Measurements from ENCODE around the gene ARL8B.

ARL8B gene

GRCh38 chr3:5186089-5186857 lies 64.2 kb downstream of the ARL8B start:
- TF ChIP-seq SPI1 (IDR thresholded peaks at IDR 0.05; ENCODE audit: borderline replicate concordance, low read depth): peak; percentile 32; the same call in 1 of the 2 replicates
- TF ChIP-seq POLR2AphosphoS5 (IDR thresholded peaks at IDR 0.05; ENCODE audit: low read depth): peak; percentile 87
- no peak for TF ChIP-seq GABPA (IDR thresholded peaks at IDR 0.05; ENCODE audit: low read depth)
- TF ChIP-seq CTCF (IDR thresholded peaks at IDR 0.05; ENCODE audit: insufficient read depth, low read length): no peak
- Histone ChIP-seq H3K4me3 (replicated peaks; ENCODE audit: insufficient read depth, low read length) (peak overlapping the region; percentile 51), H3K27ac (replicated peaks) (peak overlapping the region; percentile 95), H3K27me3 (ENCODE audit: insufficient read depth, poor library complexity, severe bottlenecking) (no peaks in the 10 kb centered on the region)
- DNase-seq (ENCODE audit: low read depth in 1 of 2, low spot score in 1 of 2): peak; percentile 72 to 95

DNA sequence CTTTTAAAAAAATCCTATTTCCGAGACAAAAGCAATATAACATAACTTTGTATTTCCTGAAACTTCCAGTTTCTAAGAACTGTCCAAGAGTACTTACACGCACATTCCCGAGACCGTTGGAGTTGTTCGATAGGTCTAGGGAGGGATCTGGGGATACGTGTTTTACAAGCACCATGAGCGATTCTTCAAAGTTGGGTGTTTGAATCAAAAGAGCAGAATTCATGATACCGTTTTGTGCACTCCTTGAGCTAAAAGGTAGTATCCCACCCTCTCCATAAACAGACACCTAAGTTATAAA lies 64.7 kb downstream of the ARL8B start:
- TF ChIP-seq CTCF (IDR thresholded peaks at IDR 0.05; ENCODE audit: insufficient read depth, low read length): no peak
- TF ChIP-seq SPI1 (IDR thresholded peaks at IDR 0.05; ENCODE audit: borderline replicate concordance, low read depth): no peak
- TF ChIP-seq, protein P1, sequence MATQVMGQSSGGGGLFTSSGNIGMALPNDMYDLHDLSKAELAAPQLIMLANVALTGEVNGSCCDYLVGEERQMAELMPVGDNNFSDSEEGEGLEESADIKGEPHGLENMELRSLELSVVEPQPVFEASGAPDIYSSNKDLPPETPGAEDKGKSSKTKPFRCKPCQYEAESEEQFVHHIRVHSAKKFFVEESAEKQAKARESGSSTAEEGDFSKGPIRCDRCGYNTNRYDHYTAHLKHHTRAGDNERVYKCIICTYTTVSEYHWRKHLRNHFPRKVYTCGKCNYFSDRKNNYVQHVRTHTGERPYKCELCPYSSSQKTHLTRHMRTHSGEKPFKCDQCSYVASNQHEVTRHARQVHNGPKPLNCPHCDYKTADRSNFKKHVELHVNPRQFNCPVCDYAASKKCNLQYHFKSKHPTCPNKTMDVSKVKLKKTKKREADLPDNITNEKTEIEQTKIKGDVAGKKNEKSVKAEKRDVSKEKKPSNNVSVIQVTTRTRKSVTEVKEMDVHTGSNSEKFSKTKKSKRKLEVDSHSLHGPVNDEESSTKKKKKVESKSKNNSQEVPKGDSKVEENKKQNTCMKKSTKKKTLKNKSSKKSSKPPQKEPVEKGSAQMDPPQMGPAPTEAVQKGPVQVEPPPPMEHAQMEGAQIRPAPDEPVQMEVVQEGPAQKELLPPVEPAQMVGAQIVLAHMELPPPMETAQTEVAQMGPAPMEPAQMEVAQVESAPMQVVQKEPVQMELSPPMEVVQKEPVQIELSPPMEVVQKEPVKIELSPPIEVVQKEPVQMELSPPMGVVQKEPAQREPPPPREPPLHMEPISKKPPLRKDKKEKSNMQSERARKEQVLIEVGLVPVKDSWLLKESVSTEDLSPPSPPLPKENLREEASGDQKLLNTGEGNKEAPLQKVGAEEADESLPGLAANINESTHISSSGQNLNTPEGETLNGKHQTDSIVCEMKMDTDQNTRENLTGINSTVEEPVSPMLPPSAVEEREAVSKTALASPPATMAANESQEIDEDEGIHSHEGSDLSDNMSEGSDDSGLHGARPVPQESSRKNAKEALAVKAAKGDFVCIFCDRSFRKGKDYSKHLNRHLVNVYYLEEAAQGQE (IDR thresholded peaks at IDR 0.05; ENCODE audit: insufficient replicate concordance, low read depth): no peak
- TF ChIP-seq POLR2AphosphoS5 (IDR thresholded peaks at IDR 0.05; ENCODE audit: low read depth): no peak
- no peak for TF ChIP-seq GABPA (IDR thresholded peaks at IDR 0.05; ENCODE audit: low read depth)
- no peaks in the 10 kb centered on the region for H3K27me3 ChIP-seq (ENCODE audit: insufficient read depth, poor library complexity, severe bottlenecking)
- peak overlapping the region; percentile 95 for H3K27ac ChIP-seq (replicated peaks)

DNA sequence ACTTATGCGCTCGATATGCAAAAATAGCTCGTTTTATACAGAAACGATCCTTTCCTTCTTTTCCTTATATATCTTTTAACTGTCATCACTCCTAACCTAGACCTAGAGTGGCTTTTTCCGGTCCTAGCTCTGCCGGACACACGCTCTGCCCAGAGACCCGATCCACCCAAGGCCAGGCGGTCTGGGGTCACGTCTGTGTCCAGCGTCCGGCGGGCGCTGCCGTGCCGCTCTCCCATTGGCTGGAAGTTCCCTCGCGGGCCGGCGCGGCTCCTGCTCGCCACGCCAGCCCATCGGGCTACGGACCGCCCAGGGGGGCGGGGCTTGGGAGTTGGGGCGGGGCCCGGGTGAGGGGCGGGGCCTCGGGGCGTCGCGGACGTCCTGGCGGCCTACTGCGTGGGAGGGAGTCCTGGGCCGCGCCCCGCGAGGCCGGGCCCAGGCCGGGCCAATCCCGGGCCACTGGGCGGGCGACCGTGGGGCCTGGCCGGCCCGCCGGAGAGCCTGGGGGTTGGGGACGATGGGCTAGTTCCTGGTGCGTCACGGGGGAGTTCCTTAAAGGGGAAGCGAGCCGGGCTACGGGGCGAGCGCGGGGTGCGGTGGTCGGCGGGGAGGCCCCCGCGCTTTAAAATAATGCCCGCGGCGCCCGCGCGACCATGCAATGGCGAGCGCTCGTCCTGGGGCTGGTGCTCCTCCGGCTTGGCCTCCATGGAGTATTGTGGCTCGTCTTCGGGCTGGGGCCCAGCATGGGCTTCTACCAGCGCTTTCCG lies 65.2 kb downstream of the ARL8B start, which contains the start of gene EDEM1:
TSS of gene EDEM1 (plus strand) at position 552 of the 764 bp plus-strand sequence. CDS start at position 651, 99 bp downstream.
- TF ChIP-seq SPI1 (IDR thresholded peaks at IDR 0.05; ENCODE audit: borderline replicate concordance, low read depth) (peak; percentile 53; the same call in 1 of the 2 replicates), GABPA (IDR thresholded peaks at IDR 0.05; ENCODE audit: low read depth) (no peak), POLR2AphosphoS5 (IDR thresholded peaks at IDR 0.05; ENCODE audit: low read depth) (peak; percentile 78; the same call in 1 of the 2 replicates)
- peak within 1 kb of the TSS; percentile 99 for H3K27ac ChIP-seq (replicated peaks)
- peak; percentile 78 to 95 for DNase-seq (ENCODE audit: low read depth in 1 of 2, low spot score in 1 of 2)

More for the DNA sequence above, 64.7 kb downstream of the ARL8B start:
- peak in 1 of 2 experiments; percentile 16 for DNase-seq (ENCODE audit: low read depth in 1 of 2, low spot score in 1 of 2)
- H3K4me3 ChIP-seq (replicated peaks; ENCODE audit: insufficient read depth, low read length): peak overlapping the region; percentile 51

DNA sequence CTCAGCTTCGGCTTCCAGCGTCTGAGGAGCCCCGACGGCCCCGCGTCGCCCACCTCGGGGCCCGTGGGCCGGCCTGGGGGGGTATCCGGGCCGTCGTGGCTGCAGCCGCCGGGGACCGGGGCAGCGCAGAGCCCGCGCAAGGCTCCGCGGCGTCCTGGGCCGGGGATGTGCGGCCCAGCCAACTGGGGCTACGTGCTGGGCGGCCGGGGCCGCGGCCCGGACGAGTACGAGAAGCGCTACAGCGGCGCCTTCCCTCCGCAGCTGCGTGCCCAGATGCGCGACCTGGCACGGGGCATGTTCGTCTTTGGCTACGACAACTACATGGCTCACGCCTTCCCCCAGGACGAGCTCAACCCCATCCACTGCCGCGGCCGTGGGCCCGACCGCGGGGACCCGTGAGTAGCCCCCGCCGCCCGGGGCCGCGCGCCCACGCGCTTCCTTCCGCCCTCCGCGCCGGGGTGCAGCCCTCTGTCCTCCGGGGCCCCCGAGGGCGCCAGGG lies 65.9 kb downstream of the ARL8B start:
- Histone ChIP-seq H3K27me3 (ENCODE audit: insufficient read depth, poor library complexity, severe bottlenecking) (no peaks in the 10 kb centered on the region), H3K27ac (replicated peaks) (peak overlapping the region; percentile 99), H3K4me3 (replicated peaks; ENCODE audit: insufficient read depth, low read length) (peak overlapping the region; percentile 72)
- TF ChIP-seq CTCF (IDR thresholded peaks at IDR 0.05; ENCODE audit: insufficient read depth, low read length) (no peak), GABPA (IDR thresholded peaks at IDR 0.05; ENCODE audit: low read depth) (peak; percentile 62)
- peak in 1 of 2 experiments; percentile 30 for DNase-seq (ENCODE audit: low read depth in 1 of 2, low spot score in 1 of 2)

More for the DNA sequence above, 65.2 kb downstream of the ARL8B start, which contains the start of gene EDEM1:
- peak within 1 kb of the TSS; percentile 72 for H3K4me3 ChIP-seq (replicated peaks; ENCODE audit: insufficient read depth, low read length)
- H3K27me3 ChIP-seq (ENCODE audit: insufficient read depth, poor library complexity, severe bottlenecking): no peaks in the 10 kb centered on the region

Measured in HL-60 (cell line).